Stimulated activated CD4-positive, alpha-beta T cell treated with anti-CD3 and anti-CD28 coated beads, Interleukin-12 subunit alpha, Interleukin-12 subunit beta, amount 100 ng/mL, for 48 hours (primary cell): ENCODE data around the gene PTPRK.

Experiments used
- DNase-seq, 3 donors: peaks; one replicate each; pipeline ENCODE4 v3.0.0-alpha.2; 2020; ENCODE audit warnings: low read depth in 2 of 3, low spot score in 1 of 3

PTPRK gene

GRCh38 chr6:128156321-128157111, 363.9 kb downstream of the PTPRK start:
- no peak for DNase-seq

GRCh38 chr6:128155826-128156225, 364.6 kb downstream of the PTPRK start:
- DNase-seq: no peak

GRCh38 chr6:128152551-128152950, 367.8 kb downstream of the PTPRK start:
- DNase-seq: no peak

- DNase-seq: no peak
Observed at GRCh38 chr6:128150376-128150775, 370.0 kb downstream of the PTPRK start.

GRCh38 chr6:128149796-128150195, 370.6 kb downstream of the PTPRK start:
- no peak for DNase-seq

DNA sequence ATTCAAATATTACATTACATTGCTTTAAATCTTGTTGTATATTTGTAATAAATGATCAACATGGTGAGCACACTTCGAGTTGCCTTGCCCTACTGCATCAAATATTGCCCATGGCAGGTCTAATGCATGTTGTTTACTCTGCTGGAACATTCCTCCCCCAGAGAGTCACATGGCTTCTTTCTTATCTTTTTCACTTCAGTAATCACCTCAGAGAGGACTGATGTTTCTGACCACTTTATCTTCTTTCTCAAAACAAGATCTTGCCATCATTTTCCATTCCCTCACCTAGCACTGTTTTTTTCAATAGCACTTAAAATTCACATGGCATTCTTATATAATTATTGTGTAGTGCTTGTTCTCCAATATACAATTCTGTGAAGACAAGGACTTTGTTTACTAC, 376.1 kb downstream of the PTPRK start:
- DNase-seq: no peak

GRCh38 chr6:128141932-128142331, 378.5 kb downstream of the PTPRK start:
- no peak for DNase-seq

DNA sequence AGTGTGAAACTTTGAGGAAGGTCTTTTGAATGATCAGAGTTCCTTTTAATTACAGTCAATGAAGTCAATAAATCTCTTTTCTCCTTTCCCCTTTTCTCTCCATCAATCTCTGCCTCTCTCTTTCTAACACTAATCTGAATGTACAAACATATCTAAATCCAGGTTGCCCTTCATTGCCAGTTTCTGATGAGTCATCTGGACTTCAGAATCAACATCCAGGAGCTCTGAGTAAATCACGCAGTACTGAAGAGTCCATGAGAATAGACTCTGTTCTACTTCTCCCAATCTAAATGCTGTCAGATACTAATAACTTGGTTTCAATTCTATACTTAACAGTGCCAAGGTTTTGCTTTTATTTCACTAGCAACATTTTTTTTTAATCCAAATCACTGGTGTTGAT, 380.9 kb downstream of the PTPRK start:
- DNase-seq: no peak

DNA sequence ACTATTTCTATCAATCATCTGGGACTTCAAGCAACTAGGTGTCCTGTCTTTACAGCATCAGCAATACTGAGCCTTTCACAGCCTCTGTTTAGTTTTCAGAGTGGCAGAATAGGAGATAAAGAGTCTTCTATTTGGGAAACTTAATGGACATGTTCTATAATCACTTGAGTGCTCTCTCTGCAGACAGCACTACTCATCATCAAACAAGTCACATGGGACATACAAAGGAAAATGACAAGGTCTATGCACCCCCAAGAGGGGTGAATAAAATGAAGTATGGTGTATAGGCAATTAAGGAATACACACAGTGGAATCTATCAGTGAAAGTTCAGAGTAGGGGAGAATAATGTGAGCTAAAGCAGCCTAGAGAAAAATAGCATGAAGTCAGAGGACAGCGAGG, 381.7 kb downstream of the PTPRK start:
- DNase-seq: no peak

DNA sequence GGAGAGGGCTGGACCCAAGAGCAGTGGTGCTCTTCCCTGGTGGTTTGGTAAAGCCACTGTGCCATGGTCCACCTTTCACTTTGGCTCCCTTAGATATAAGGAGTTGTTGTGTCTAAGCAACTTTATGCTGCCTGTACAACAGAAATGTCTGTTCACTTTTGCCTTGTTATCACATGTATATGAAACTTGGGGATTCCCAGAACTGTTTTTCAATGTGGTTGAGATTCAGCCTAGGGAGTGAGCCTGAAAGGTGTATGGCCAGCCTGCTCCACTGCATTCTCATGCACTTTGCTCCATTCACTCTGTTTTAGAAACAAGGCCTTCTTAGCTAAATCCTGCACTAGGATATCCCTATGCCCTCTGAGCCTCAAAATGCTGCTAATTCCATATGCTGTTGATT, 385.1 kb downstream of the PTPRK start:
- no peak for DNase-seq

GRCh38 chr6:128131566-128131965, 388.8 kb downstream of the PTPRK start:
- no peak for DNase-seq

DNA sequence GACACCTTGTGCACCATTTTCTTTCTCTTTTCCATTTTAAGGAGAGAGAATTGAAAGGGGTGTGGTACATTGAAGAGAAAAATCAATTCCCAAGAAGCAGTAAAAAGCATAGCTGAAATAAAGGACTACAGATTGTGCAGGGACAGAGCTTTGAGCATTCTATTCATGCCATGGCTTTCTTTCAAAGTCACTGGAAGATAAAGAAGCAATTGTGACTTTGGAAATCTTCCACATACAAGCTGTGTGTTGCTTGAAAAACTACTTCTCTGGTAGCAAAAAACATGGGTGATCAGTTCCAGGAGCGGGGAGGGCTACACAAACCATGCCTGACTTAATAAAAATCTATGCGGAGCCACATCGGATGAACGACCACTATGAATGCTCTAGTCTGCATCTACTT, 389.4 kb downstream of the PTPRK start:
- no peak for DNase-seq

DNA sequence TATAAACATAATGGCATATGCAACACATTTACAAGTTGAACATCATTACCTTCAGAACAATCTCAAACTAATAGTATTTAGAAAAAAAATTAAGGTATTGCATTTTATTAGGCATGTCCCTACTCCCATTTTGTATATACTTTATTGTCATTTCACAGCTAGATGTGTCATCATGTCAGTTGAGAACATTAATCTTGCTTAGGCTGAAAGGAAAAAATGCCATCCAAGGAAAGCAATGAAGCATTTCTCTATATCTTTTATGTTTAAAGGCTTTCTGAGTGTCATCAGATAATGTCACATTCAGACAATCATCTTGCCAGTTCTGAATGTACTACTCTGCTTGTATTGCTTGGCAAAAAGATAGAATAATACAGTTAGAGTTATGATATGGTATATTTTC, 390.7 kb downstream of the PTPRK start:
- no peak for DNase-seq

GRCh38 chr6:128127650-128128049, 392.7 kb downstream of the PTPRK start:
- no peak for DNase-seq

- no peak for DNase-seq
Observed at GRCh38 chr6:128124713-128125112, 395.7 kb downstream of the PTPRK start.

DNA sequence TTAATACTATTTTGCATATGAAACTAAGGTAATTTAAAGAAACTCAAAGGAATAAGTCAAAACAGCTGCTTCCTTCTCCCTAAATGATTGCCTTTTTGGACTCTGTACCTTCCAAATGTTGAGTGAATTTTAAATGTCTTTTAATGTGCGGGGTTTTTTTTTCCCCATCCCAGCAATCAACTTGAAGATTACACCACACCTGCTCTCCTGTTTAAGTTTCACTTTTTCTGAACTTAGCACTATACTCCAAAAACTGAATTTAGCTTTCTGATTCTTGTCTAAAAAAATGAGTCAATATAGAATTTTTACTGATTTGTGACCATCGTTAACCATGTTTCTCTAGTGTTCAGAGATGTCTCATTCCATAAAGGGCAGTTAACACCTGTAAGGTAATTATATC, 398.8 kb downstream of the PTPRK start:
- DNase-seq: no peak

GRCh38 chr6:128121190-128121589, 399.2 kb downstream of the PTPRK start:
- no peak for DNase-seq

GRCh38 chr6:128118401-128118800, 402.0 kb downstream of the PTPRK start:
- no peak for DNase-seq

GRCh38 chr6:128117916-128118315, 402.5 kb downstream of the PTPRK start:
- DNase-seq: no peak

DNA sequence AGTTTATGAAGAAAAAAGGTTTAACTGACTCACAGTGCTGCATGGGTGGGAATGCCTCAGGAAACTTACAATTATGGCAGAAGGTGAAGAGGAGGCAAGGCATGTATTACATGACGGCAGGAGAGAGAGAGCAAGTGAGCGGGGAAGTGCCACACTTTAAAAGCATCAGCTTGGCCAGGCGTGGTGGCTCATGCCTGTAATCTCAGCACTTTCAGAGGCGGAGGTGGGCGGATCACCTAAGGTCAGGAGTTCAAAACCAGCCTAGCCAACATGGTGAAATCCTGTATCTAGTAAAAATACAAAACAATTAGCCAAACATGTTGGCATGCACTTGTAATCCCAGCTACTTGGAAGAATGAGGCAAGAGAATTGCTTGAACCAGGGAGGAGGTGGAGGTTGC, 406.2 kb downstream of the PTPRK start:
- no peak for DNase-seq

- DNase-seq: no peak
Observed at GRCh38 chr6:128112494-128112893, 407.9 kb downstream of the PTPRK start.

- no peak for DNase-seq
Observed at GRCh38 chr6:128111096-128111495, 409.3 kb downstream of the PTPRK start.

DNA sequence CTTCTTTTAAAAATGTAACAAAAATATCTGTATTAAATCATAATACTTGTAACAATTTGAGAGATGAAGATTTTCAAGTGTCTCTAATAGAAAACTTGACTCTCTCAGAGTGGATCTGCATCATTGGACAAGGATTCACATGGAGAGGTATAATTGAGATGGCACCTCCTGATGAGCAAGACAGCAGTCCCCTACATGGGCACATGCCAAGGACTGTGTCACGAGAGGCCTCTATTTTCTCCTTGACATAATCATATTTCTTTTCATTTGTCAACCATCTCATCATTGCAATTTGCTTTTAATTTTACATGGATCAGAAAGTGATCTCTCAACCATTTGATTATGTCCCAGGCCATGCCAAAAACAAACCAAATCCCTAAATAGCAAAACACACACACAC, 412.7 kb downstream of the PTPRK start:
- no peak for DNase-seq
